Measurements from ENCODE around the gene MAN1C1.

GRCh38 chr1:25772692-25773245 is 156.2 kb downstream of the MAN1C1 start:
- no peak for TF ChIP-seq CTCF (IDR thresholded peaks at IDR 0.05; ENCODE audit: borderline replicate concordance, extremely low read depth, low read length, poor library complexity, severe bottlenecking)
- TF ChIP-seq EZH2 (IDR thresholded peaks at IDR 0.05; ENCODE audit: borderline replicate concordance, low read depth, low read length, severe bottlenecking) = no peak
